ENCODE measurements around the gene CNTN1.

CNTN1 gene

DNA sequence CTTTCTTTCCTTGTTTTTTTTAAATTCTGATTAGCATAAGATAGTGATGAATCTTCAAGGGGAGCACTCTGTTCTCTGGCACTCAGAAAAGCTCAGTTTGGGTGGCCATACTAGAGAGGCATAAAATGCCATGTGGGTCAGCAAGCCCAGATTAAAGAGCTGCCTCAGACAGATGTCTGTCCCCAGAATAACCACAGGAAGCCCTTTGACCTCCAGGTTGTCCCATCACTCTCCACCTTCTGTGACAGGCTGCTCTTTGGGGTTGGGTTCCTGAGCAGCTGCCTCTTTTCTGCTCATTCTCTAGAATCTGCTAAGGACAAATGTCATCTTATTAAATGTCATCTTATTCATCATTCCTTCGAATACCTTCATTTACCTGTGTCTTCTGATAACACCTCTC lies 399.9 kb downstream of the CNTN1 start:
- TF ChIP-seq, protein P1, sequence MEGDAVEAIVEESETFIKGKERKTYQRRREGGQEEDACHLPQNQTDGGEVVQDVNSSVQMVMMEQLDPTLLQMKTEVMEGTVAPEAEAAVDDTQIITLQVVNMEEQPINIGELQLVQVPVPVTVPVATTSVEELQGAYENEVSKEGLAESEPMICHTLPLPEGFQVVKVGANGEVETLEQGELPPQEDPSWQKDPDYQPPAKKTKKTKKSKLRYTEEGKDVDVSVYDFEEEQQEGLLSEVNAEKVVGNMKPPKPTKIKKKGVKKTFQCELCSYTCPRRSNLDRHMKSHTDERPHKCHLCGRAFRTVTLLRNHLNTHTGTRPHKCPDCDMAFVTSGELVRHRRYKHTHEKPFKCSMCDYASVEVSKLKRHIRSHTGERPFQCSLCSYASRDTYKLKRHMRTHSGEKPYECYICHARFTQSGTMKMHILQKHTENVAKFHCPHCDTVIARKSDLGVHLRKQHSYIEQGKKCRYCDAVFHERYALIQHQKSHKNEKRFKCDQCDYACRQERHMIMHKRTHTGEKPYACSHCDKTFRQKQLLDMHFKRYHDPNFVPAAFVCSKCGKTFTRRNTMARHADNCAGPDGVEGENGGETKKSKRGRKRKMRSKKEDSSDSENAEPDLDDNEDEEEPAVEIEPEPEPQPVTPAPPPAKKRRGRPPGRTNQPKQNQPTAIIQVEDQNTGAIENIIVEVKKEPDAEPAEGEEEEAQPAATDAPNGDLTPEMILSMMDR (conservative IDR thresholded peaks at IDR 0.05): no peak
- no peak overlapping the region for H3K27ac ChIP-seq

DNA sequence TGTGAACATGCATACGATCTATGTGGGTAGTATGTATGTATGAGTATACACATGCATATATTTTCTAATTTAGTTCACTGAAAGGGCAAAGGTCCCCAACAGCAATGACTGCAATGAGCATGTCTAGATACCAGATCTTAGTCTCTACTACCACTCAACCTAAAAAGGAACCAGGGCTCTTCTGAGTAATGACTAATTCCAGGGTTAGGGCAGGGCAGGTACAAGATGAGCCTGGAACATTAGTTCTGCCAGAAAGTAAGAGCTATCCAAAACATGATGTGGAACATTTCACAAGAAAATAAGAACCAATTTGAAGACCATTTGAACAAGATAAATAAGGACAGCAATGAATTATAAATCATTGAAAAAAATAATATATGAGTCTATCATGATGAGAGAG lies 404.6 kb downstream of the CNTN1 start:
- TF ChIP-seq, protein P1 (conservative IDR thresholded peaks at IDR 0.05): no peak
- no peak overlapping the region for H3K27ac ChIP-seq

DNA sequence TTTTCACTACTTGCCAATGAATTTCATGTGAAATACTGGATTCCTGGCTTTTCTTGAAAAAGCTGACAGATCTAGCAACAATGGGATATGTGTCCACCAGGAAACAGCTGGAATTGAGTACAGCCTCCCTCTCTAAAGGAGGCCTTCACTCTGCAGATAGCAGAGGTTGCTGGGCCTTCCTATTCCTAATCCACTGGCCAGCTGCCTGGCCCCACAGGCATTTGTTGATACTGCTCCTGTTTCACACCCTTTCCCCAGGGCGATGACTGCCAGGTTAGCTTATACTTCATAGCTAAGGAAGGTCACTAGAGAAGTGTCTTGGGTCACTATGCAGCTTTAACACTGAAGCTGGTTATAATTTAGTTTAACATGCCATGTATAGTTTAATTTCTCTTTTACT lies 408.3 kb downstream of the CNTN1 start:
- H3K27ac ChIP-seq: no peak overlapping the region
- TF ChIP-seq, protein P1 (conservative IDR thresholded peaks at IDR 0.05): no peak

DNA sequence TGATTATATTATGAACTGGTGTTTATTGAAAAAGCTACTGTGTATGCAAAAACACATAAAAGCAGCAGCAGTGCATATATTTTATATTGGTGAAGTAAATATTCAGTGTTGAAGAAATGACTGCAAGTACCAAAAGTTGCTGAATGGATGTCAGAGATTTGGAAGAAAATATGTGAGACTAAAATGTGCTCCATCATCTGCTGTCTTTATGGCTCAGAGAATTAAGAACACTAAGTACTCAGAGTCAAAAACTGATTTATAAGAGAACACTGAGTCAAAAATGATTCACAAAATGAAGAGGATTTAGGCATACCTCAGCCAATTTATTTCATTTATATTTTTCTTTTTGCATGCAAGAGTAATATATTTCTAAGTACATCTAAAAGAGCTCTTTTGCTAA lies 409.6 kb downstream of the CNTN1 start:
- H3K27ac ChIP-seq: no peak overlapping the region
- TF ChIP-seq, protein P1 (conservative IDR thresholded peaks at IDR 0.05): no peak

DNA sequence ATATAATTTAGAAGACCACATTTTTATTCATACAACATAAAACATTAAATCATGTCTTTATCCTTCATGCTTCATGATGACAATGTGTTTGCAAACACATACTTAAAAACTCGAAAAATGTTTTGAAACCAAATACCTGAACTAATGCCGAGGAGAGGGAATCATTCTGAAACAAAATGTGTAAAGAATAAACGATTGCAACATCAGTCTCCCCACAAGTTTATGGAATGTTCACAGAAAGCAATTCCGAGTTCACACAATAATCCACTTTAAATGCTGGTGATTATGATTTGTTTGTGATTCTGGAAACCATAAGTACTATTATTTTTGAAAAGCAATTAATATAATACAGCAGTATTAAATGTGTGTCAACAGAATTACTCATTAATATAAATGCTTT lies 411.4 kb downstream of the CNTN1 start:
- TF ChIP-seq, protein P1 (conservative IDR thresholded peaks at IDR 0.05): no peak
- H3K27ac ChIP-seq: no peak overlapping the region

DNA sequence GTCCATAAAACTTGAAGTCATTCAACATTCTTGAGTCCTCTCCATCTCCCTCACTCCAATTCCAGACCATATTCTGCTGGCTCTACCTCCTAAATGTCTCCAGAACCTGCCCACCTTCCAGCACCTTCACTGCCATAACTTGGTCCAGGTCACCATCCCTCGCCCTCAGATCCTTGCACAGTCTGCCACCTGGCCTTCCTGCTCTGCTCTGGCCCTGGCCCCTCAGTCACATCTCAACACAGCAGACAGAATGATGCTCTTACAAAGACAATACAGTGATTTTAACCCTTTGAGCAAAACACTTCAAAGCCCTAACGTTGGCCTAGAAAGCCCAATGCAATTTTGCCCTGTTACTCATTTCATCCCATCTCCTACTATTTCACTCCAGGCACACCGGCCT lies 414.1 kb downstream of the CNTN1 start:
- H3K27ac ChIP-seq: no peak overlapping the region
- TF ChIP-seq, protein P1 (conservative IDR thresholded peaks at IDR 0.05): no peak

DNA sequence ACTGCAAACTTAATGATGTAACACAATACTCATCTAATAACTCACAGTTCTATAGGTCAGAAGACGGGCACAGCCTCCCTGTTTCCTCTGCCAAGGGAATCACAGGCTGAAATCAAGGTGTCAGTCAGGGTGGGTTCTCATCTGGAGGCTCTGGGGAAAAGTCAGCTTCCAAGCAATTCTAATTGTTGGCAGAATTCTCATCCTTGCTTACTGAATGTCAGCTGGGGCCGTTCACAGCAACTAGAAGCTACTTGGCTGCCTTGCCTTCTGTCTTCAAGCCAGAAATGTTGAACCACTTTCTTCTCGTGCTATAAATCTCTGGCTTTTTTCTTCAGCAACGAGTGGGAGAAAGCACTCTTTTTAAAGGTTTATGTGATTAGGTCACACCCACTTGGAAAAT lies 415.8 kb downstream of the CNTN1 start:
- H3K27ac ChIP-seq: no peak overlapping the region
- TF ChIP-seq, protein P1 (conservative IDR thresholded peaks at IDR 0.05): no peak

DNA sequence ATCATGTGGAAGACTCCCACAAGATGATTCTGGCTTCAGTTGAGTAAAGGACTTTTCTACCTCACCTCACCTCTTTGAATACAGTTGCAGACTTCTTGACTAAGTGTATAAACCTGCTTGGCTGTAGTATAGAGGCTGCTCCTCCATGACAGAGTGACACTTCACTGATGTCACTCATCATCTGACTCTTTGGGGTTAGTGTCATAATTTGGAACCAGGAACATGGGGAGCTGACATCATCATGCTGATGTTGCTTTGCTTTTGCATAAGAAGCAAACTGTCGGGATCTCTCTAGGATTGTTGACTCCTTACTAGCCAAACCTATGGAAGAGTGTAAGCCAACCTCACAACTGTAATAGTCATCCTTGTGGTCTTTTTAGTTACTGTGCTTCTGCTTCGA lies 420.7 kb downstream of the CNTN1 start:
- TF ChIP-seq, protein P1 (conservative IDR thresholded peaks at IDR 0.05): no peak
- no peak overlapping the region for H3K27ac ChIP-seq

All from VCaP (cell line).